H9 (cell line): Measurements from ENCODE around the gene CADM3. TPM values are rescaled to one million over a fixed set of nuclear protein-coding genes. Genes with fewer than 3 reads are reported as not detected.

Source experiments
- DNase-seq: peaks from one replicate; pipeline ENCODE4 v3.0.0-alpha.2; 2017
- H2AFZ ChIP-seq: one replicate; pipeline ENCODE4 v1.6.1; 2013; ENCODE audit warnings: mild to moderate bottlenecking, low read length, control low read depth, moderate library complexity
- H2AK5ac ChIP-seq: 2 replicates; pipeline ENCODE4 v1.6.1; 2013; ENCODE audit warnings: low read length, control low read depth, mixed read lengths; ENCODE audit not compliant: insufficient read length
- H2BK120ac ChIP-seq: one replicate; pipeline ENCODE4 v1.6.1; 2013; ENCODE audit warnings: low read depth, mild to moderate bottlenecking, low read length, control low read depth, inconsistent platforms; ENCODE audit not compliant: poor library complexity, severe bottlenecking
- H2BK12ac ChIP-seq: 2 replicates; pipeline ENCODE4 v1.6.1; 2013; ENCODE audit warnings: low read length, control low read depth, mixed read lengths, low read depth; ENCODE audit not compliant: insufficient read length
- H2BK15ac ChIP-seq: 2 replicates; pipeline ENCODE4 v1.6.1; 2013; ENCODE audit warnings: low read depth, low read length, control low read depth
- H2BK20ac ChIP-seq: one replicate; pipeline ENCODE4 v1.6.1; 2013; ENCODE audit warnings: low read depth, mild to moderate bottlenecking, low read length, control low read depth, inconsistent platforms; ENCODE audit not compliant: poor library complexity, severe bottlenecking
- H2BK5ac ChIP-seq: 2 replicates; pipeline ENCODE4 v1.6.1; 2013; ENCODE audit warnings: low read length, control low read depth, mixed read lengths; ENCODE audit not compliant: insufficient read length
- H3K14ac ChIP-seq: 2 replicates; pipeline ENCODE4 v1.6.1; 2013; ENCODE audit warnings: low read length, control low read depth; ENCODE audit not compliant: insufficient read depth
- H3K18ac ChIP-seq: 2 replicates; pipeline ENCODE4 v1.6.1; 2013; ENCODE audit warnings: low read depth, mild to moderate bottlenecking, mixed read lengths, low read length, control low read depth; ENCODE audit not compliant: insufficient read length
- H3K23ac ChIP-seq: 2 replicates; pipeline ENCODE4 v1.6.1; 2013; ENCODE audit warnings: low read length, control low read depth, mixed read lengths, low read depth; ENCODE audit not compliant: insufficient read length
- H3K23me2 ChIP-seq: 2 replicates; pipeline ENCODE4 v1.6.1; 2013; ENCODE audit warnings: low read depth, mild to moderate bottlenecking, mixed read lengths, low read length, control low read depth; ENCODE audit not compliant: insufficient read length, poor library complexity, severe bottlenecking
- H3K27ac ChIP-seq: 2 replicates; pipeline ENCODE4 v1.5.1; 2013; ENCODE audit warnings: low read length, control low read depth, mixed read lengths, low read depth; ENCODE audit not compliant: insufficient read length
- H3K27me3 ChIP-seq: 2 replicates; pipeline ENCODE4 v1.6.1; 2013; ENCODE audit warnings: low read length, control low read depth, inconsistent platforms; ENCODE audit not compliant: insufficient read depth
- H3K4ac ChIP-seq: 2 replicates; pipeline ENCODE4 v1.6.1; 2013; ENCODE audit warnings: low read depth, mild to moderate bottlenecking, control low read depth, inconsistent platforms, low read length, moderate library complexity
- H3K4me1 ChIP-seq: 2 replicates; pipeline ENCODE4 v1.6.1; 2013; ENCODE audit warnings: low read length, control low read depth, inconsistent platforms; ENCODE audit not compliant: insufficient read depth
- H3K4me2 ChIP-seq: 2 replicates; pipeline ENCODE4 v1.6.1; 2013; ENCODE audit warnings: low read length, control low read depth, mixed read lengths; ENCODE audit not compliant: insufficient read length, insufficient read depth
- H3K56ac ChIP-seq: 2 replicates; pipeline ENCODE4 v1.6.1; 2013; ENCODE audit warnings: low read depth, mild to moderate bottlenecking, mixed read lengths, low read length, control low read depth; ENCODE audit not compliant: insufficient read length
- H3K79me1 ChIP-seq: 2 replicates; pipeline ENCODE4 v1.6.1; 2013; ENCODE audit warnings: low read depth, mild to moderate bottlenecking, moderate library complexity, low read length, control low read depth, inconsistent platforms; ENCODE audit not compliant: insufficient read depth, poor library complexity, severe bottlenecking
- H3K79me2 ChIP-seq: 2 replicates; pipeline ENCODE4 v1.6.1; 2013; ENCODE audit warnings: low read length, control low read depth, inconsistent platforms; ENCODE audit not compliant: insufficient read depth
- H3K9ac ChIP-seq: 2 replicates; pipeline ENCODE4 v1.6.1; 2013; ENCODE audit warnings: low read length, control low read depth, mixed read lengths; ENCODE audit not compliant: insufficient read length; ENCODE audit errors: extremely low read depth
- H3K9me3 ChIP-seq: one replicate; pipeline ENCODE4 v1.6.1; 2013; ENCODE audit warnings: low read depth, low read length, inconsistent platforms; ENCODE audit not compliant: control insufficient read depth
- H3T11ph ChIP-seq: one replicate; pipeline ENCODE4 v1.6.1; 2013; ENCODE audit warnings: mild to moderate bottlenecking, low read length, control low read depth, inconsistent platforms
- H4K20me1 ChIP-seq: one replicate; pipeline ENCODE4 v1.6.1; 2013; ENCODE audit not compliant: control insufficient read depth, insufficient read length, insufficient read depth
- H4K5ac ChIP-seq: 2 replicates; pipeline ENCODE4 v1.6.1; 2013; ENCODE audit warnings: low read depth, mild to moderate bottlenecking, mixed read lengths, low read length, control low read depth; ENCODE audit not compliant: insufficient read length
- H4K8ac ChIP-seq: replicated peaks from 2 replicates; pipeline ENCODE4 v1.6.1; 2013; ENCODE audit warnings: low read length, control low read depth, mixed read lengths, low read depth; ENCODE audit not compliant: insufficient read length
- H4K91ac ChIP-seq: 2 replicates; pipeline ENCODE4 v1.6.1; 2013; ENCODE audit warnings: low read depth, mild to moderate bottlenecking, moderate library complexity, mixed read lengths, low read length, control low read depth; ENCODE audit not compliant: insufficient read length
- H3K27ac Mint-ChIP-seq, 3 experiments: 2 replicates in 2 of 3; 3 replicates in 1 of 3; pipeline ENCODE4 v1.8.0; 2020 to 2021; ENCODE audit warnings: mixed read lengths in 3 of 3, mild to moderate bottlenecking in 1 of 3, moderate library complexity in 1 of 3
- H3K27me3 Mint-ChIP-seq: 2 replicates; pipeline ENCODE4 v1.8.0; 2021; ENCODE audit warnings: low read depth, mild to moderate bottlenecking, moderate library complexity, mixed read lengths
- H3K36me3 Mint-ChIP-seq, 3 experiments: 2 replicates in 2 of 3; 3 replicates in 1 of 3; pipeline ENCODE4 v1.8.0; 2020 to 2021; ENCODE audit warnings: low read depth in 3 of 3, mixed read lengths in 3 of 3; ENCODE audit not compliant: insufficient read depth in 1 of 3
- H3K4me1 Mint-ChIP-seq, 2 experiments: 2 replicates each; pipeline ENCODE4 v1.8.0; 2020; ENCODE audit warnings: mixed read lengths in 2 of 2
- H3K4me3 Mint-ChIP-seq, 2 experiments: 2 replicates in 1 of 2; 3 replicates in 1 of 2; pipeline ENCODE4 v1.8.0; 2020 to 2021; ENCODE audit warnings: mild to moderate bottlenecking in 2 of 2, mixed read lengths in 2 of 2, moderate library complexity in 1 of 2
- H3K9me3 Mint-ChIP-seq, 2 experiments: 2 replicates in 1 of 2; 3 replicates in 1 of 2; pipeline ENCODE4 v1.8.0; 2020; ENCODE audit warnings: mild to moderate bottlenecking in 2 of 2, mixed read lengths in 2 of 2, moderate library complexity in 1 of 2
- WGBS: extraction: QIAGEN DNeasy Blood & Tissue Kit; methylation state at CpG from one replicate; pipeline ENCODE4 v1.1.7; 2013; ENCODE audit warnings: missing lambda C conversion rate, low lambda C conversion rate, mixed read lengths; ENCODE audit not compliant: insufficient read length; ENCODE audit errors: extremely low coverage; 5-methylcytosine and 5-hydroxymethylcytosine counted together
- total RNA-seq: library from RNA; stranded (reverse); gene quantifications from 2 replicates; pipeline ENCODE4 v1.2.1, GENCODE V29; 2021
- TF ChIP-seq, protein P1 (sequence below): fragments of 200-600 bp; sonication (generic); conservative IDR thresholded peaks from 3 replicates; pipeline ENCODE4 v1.8.0; 2021; ENCODE audit warnings: antibody characterized with exemption, mild to moderate bottlenecking

CADM3 gene
- total RNA-seq, 1 experiment from 2014 or later: 5.6 TPM

DNA sequence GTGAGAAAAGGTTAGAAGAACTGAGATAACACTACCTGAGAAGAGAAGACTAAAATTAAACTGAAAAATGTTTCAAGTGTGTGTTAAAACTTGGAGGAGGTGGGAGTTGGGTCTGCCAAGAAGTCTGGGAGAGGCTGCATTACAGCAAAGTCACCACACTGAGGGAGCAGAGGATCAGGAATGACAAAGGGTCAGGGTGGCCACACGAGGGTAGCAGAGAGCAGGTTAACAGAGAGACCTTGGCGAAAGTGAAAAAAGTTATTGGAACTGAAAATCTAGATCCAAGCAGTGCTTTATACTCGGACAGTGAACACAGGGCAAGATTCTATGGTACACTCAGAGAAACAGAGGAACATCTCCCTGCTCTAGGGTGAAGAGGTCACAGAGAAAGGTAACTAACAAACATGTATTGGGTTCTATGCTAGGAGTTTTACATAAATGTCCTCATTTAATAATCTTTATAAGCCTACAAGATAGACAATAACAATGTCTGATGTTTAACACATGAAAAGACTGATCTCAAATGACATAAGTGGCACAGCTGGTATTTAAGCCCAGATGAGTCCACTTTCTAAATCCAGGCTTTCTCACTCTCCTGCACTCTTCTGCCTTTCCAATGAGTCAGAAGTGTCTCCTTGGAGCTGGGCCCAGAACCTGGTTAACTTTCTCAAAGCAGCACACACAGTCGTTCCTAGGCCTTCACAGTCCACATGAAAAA is 10.3 kb upstream of the CADM3 start:
- Histone ChIP-seq H3K4me2 (no peak overlapping the region), H3K9me3 (no peaks in the 10 kb centered on the region), H4K5ac (no peak overlapping the region), H3K27me3 (no peaks in the 10 kb centered on the region), H3K18ac (no peak overlapping the region), H2AFZ (no peak overlapping the region), H4K91ac (no peak overlapping the region), H2AK5ac (no peak overlapping the region), H3K79me2 (no peaks in the 10 kb centered on the region), H3K79me1 (no peaks in the 10 kb centered on the region), H3K27ac (no peak overlapping the region), H3K4ac (no peak overlapping the region), H2BK12ac (no peak overlapping the region), H4K8ac (no peak overlapping the region), H3K23ac (no peak overlapping the region), H3K56ac (no peak overlapping the region), H4K20me1 (no peaks in the 10 kb centered on the region), H3T11ph (no peak overlapping the region), H2BK120ac (no peak overlapping the region), H3K14ac (no peak overlapping the region), H2BK20ac (no peak overlapping the region), H3K9ac (no peak overlapping the region), H2BK5ac (no peak overlapping the region), H3K4me1 (no peaks in the 10 kb centered on the region), H3K23me2 (no peaks in the 10 kb centered on the region), H2BK15ac (no peak overlapping the region)
- WGBS: no CpG with 5 or more reads among the region's 4 CpGs
- Mint-ChIP-seq H3K4me3 (no peak overlapping the region), H3K27me3 (no peaks in the 10 kb centered on the region; the same call in 1 of the 2 replicates), H3K36me3 (peaks cover 0 to 3% (median 2%) of the 10 kb centered on the region in 3 experiments; a peak in 3 of 7 replicates), H3K4me1 (peaks cover 3 to 12% of the 10 kb centered on the region in 2 experiments; a peak in 3 of 4 replicates), H3K9me3 (peaks cover 2 to 5% of the 10 kb centered on the region in 2 experiments; a peak in 3 of 5 replicates), H3K27ac (no peak overlapping the region; a peak in 1 of 7 replicates)
- DNase-seq: peak; percentile 70
- TF ChIP-seq, protein P1, sequence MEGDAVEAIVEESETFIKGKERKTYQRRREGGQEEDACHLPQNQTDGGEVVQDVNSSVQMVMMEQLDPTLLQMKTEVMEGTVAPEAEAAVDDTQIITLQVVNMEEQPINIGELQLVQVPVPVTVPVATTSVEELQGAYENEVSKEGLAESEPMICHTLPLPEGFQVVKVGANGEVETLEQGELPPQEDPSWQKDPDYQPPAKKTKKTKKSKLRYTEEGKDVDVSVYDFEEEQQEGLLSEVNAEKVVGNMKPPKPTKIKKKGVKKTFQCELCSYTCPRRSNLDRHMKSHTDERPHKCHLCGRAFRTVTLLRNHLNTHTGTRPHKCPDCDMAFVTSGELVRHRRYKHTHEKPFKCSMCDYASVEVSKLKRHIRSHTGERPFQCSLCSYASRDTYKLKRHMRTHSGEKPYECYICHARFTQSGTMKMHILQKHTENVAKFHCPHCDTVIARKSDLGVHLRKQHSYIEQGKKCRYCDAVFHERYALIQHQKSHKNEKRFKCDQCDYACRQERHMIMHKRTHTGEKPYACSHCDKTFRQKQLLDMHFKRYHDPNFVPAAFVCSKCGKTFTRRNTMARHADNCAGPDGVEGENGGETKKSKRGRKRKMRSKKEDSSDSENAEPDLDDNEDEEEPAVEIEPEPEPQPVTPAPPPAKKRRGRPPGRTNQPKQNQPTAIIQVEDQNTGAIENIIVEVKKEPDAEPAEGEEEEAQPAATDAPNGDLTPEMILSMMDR: peak; percentile 99
